ENCODE results near the gene PET100. TPM values are rescaled to one million over a fixed set of nuclear protein-coding genes. Genes with fewer than 3 reads are reported as not detected.

PET100 gene
- total RNA-seq, 1 experiment from 2014 or later = 126 TPM

- Histone ChIP-seq H3K36me3 (ENCODE audit: control insufficient read depth in 1 of 2, insufficient read depth in 2 of 2, low read length in 2 of 2) (peaks cover 4 to 9% of the 10 kb centered on the region in 2 experiments; a peak in 3 of 4 replicates), H3K4me2 (ENCODE audit: low read length) (peak within 1 kb of the TSS; percentile 93), H3K79me2 (ENCODE audit: insufficient read depth, low read length) (peaks cover 21% of the 10 kb centered on the region; the same call in 1 of the 2 replicates), H3K9me2 (ENCODE audit: insufficient read depth) (no peaks in the 10 kb centered on the region), H3K4me1 (ENCODE audit: control insufficient read depth in 1 of 2, insufficient read depth in 2 of 2, low read length in 2 of 2) (peaks cover 3 to 26% of the 10 kb centered on the region in 2 experiments), H3K9me3 (ENCODE audit: control insufficient read depth in 1 of 2, insufficient read depth in 1 of 2, low read depth in 1 of 2, low read length in 2 of 2) (no peaks in the 10 kb centered on the region), H3K27me3 (ENCODE audit: insufficient read depth, low read length) (no peaks in the 10 kb centered on the region), H3K4me3 (replicated peaks in 1 of 2; ENCODE audit: low read depth in 1 of 2, low read length in 2 of 2) (peak within 1 kb of the TSS; percentile 95), H4K20me1 (ENCODE audit: insufficient read depth) (no peaks in the 10 kb centered on the region), H3K27ac (ENCODE audit: low read depth, low read length) (peak within 1 kb of the TSS; percentile 96), H3K9ac (ENCODE audit: low read length) (peak within 1 kb of the TSS; percentile 90), H2AFZ (ENCODE audit: low read depth, low read length, poor library complexity, severe bottlenecking) (peak within 1 kb of the TSS; percentile 42)
- ChIA-PET CTCF (interaction anchor here (0.5 to 2.0 kb wide), 30 partner anchors 10 to 581 kb away, joined by 3 to 56 read pairs (median 4); partner anchors contain the start of genes CAMSAP3, PET100, RETN and XAB2), POLR2A (interaction anchor here (0.9 to 1.6 kb wide), 6 partner anchors 16 to 119 kb away, joined by 3 to 10 read pairs (median 3); no protein-coding TSS in a partner anchor), RAD21 (ENCODE audit: low non-redundant PET in 1 of 2, low total read pairs in 2 of 2, uncharacterized antibody in 2 of 2, unreplicated experiment in 2 of 2) (interaction anchor here (0.7 to 1.9 kb wide), 6 partner anchors 112 to 326 kb away, joined by 3 to 19 read pairs (median 6); no protein-coding TSS in a partner anchor)
- intact Hi-C loops (cut with micrococcal nuclease) = loop anchor here (1.0 to 10.0 kb wide), 3 partner anchors 112 to 326 kb away; no protein-coding TSS in a partner anchor
- peak; percentile 72 for ATAC-seq
- DNase-seq (ENCODE audit: low read depth, low spot score) = peak; percentile 58
- no TSS peak for BruUV-seq (replicated peaks)
- TF ChIP-seq MAX (IDR thresholded peaks at IDR 0.05) = peak; percentile 41; the same call in 1 of the 2 replicates
- TF ChIP-seq FOSL1 (IDR thresholded peaks at IDR 0.05; ENCODE audit: low read depth) = no peak
- TF ChIP-seq POLR2A (IDR thresholded peaks at IDR 0.05; ENCODE audit: borderline replicate concordance, extremely low read depth, insufficient read depth, insufficient read length) = peak; percentile 52
- peak; percentile 85 for TF ChIP-seq POLR2AphosphoS5 (IDR thresholded peaks at IDR 0.05; ENCODE audit: low read depth, low read length)
- TF ChIP-seq REST (IDR thresholded peaks at IDR 0.05; ENCODE audit: low read depth) = no peak
- no peak for TF ChIP-seq CBX3 (IDR thresholded peaks at IDR 0.05; ENCODE audit: low read depth)
- peak; percentile 90 for TF ChIP-seq RAD21 (IDR thresholded peaks at IDR 0.05; ENCODE audit: low read depth)
- no peak for TF ChIP-seq ATF3 (IDR thresholded peaks at IDR 0.05)
- TF ChIP-seq SIN3A (IDR thresholded peaks at IDR 0.05; ENCODE audit: low read depth) = no peak
- TF ChIP-seq ZBTB33 (IDR thresholded peaks at IDR 0.05; ENCODE audit: extremely low read depth, insufficient replicate concordance, low read length) = peak; percentile 48
- TF ChIP-seq EZH2phosphoT487 (IDR thresholded peaks at IDR 0.05; ENCODE audit: borderline replicate concordance) = no peak
- peak; percentile 50 for TF ChIP-seq TCF7L2 (IDR thresholded peaks at IDR 0.05; ENCODE audit: borderline replicate concordance, extremely low read depth, insufficient read depth, insufficient read length)
- TF ChIP-seq SP1 (IDR thresholded peaks at IDR 0.05; ENCODE audit: low read depth) = no peak
- no peak for TF ChIP-seq CEBPB (IDR thresholded peaks at IDR 0.05; ENCODE audit: low read depth)
- TF ChIP-seq ZNF274 (IDR thresholded peaks at IDR 0.05; ENCODE audit: low read depth, low read length) = no peak
- peak; percentile 69 for TF ChIP-seq EGR1 (IDR thresholded peaks at IDR 0.05; ENCODE audit: low read depth)
- TF ChIP-seq ZFX (IDR thresholded peaks at IDR 0.05) = peak; percentile 55; the same call in 1 of the 2 replicates
- no peak for TF ChIP-seq ELF1 (IDR thresholded peaks at IDR 0.05; ENCODE audit: borderline replicate concordance, low read depth)
Measured at GRCh38 chr19:7680606-7681339, 51.2 kb downstream of the PET100 start, which contains the start of gene TRAPPC5. Gene TRAPPC5 (plus strand): TSS chr19:7680833. CDS start chr19:7682254, 1,421 bp downstream.
